Loucy (cell line): Measurements from ENCODE around the gene MBD3.

Experiments used
- H2AFZ ChIP-seq: fragments of 200-600 bp; sonication (generic); 2 replicates; pipeline ENCODE4 v1.6.0; 2016; ENCODE audit warnings: antibody characterized with exemption, mild to moderate bottlenecking, low read length, moderate library complexity
- H3F3A ChIP-seq: fragments of 200-600 bp; 2 replicates; pipeline ENCODE4 v1.6.0; 2016; ENCODE audit warnings: antibody characterized with exemption, low read depth, mild to moderate bottlenecking
- H3K27me3 ChIP-seq: fragments of 200-600 bp; sonication (generic); 2 replicates; pipeline ENCODE4 v1.6.1; 2014; ENCODE audit warnings: low read length, mild to moderate bottlenecking; ENCODE audit not compliant: insufficient read depth, poor library complexity, severe bottlenecking
- H3K36me3 ChIP-seq: fragments of 200-600 bp; sonication (generic); 2 replicates; pipeline ENCODE4 v1.6.1; 2016; ENCODE audit warnings: low read length; ENCODE audit not compliant: insufficient read depth
- H3K4me1 ChIP-seq: fragments of 200-600 bp; sonication (generic); 2 replicates; pipeline ENCODE4 v1.5.1; 2014; ENCODE audit warnings: low read length, mild to moderate bottlenecking; ENCODE audit not compliant: insufficient read depth, poor library complexity, severe bottlenecking
- H3K4me2 ChIP-seq: fragments of 200-600 bp; sonication (generic); 2 replicates; pipeline ENCODE4 v1.6.0; 2014; ENCODE audit warnings: antibody characterized with exemption, low read length, low read depth, mild to moderate bottlenecking; ENCODE audit not compliant: poor library complexity, severe bottlenecking
- H3K4me3 ChIP-seq: fragments of 200-600 bp; sonication (generic); 2 replicates; pipeline ENCODE4 v1.5.1; 2014; ENCODE audit warnings: low read length, mild to moderate bottlenecking, mixed read lengths; ENCODE audit not compliant: poor library complexity, severe bottlenecking
- H3K79me2 ChIP-seq: fragments of 200-600 bp; sonication (generic); 2 replicates; pipeline ENCODE4 v1.6.1; 2014; ENCODE audit warnings: low read length; ENCODE audit not compliant: insufficient read depth
- H3K9ac ChIP-seq: fragments of 200-600 bp; sonication (generic); 2 replicates; pipeline ENCODE4 v1.6.0; 2014; ENCODE audit warnings: mild to moderate bottlenecking, low read depth, low read length, moderate library complexity; ENCODE audit not compliant: poor library complexity, severe bottlenecking
- H3K9me2 ChIP-seq: fragments of 200-600 bp; sonication (generic); replicated peaks from 2 replicates; pipeline ENCODE4 v1.6.1; 2016; ENCODE audit warnings: low read depth, low read length, mixed read lengths
- H3K9me3 ChIP-seq: fragments of 200-600 bp; sonication (generic); 2 replicates; pipeline ENCODE4 v1.6.1; 2014; ENCODE audit warnings: mild to moderate bottlenecking, antibody characterized with exemption, low read length, low read depth; ENCODE audit not compliant: insufficient read depth
- H4K20me1 ChIP-seq: fragments of 200-600 bp; sonication (generic); 2 replicates; pipeline ENCODE4 v1.6.0; 2014; ENCODE audit warnings: antibody characterized with exemption, low read length, mild to moderate bottlenecking; ENCODE audit not compliant: insufficient read depth, poor library complexity, severe bottlenecking
- CTCF ChIP-seq: fragments of 200-600 bp; sonication (generic); conservative IDR thresholded peaks from 2 replicates; pipeline ENCODE4 v1.5.1; 2014; ENCODE audit warnings: mild to moderate bottlenecking, antibody characterized with exemption, low read length
- EZH2phosphoT487 ChIP-seq: fragments of 200-600 bp; IDR thresholded peaks from 2 replicates; pipeline ENCODE4 v1.6.1; 2018; ENCODE audit warnings: antibody characterized with exemption, mild to moderate bottlenecking, moderate library complexity, borderline replicate concordance

The MBD3 gene

DNA sequence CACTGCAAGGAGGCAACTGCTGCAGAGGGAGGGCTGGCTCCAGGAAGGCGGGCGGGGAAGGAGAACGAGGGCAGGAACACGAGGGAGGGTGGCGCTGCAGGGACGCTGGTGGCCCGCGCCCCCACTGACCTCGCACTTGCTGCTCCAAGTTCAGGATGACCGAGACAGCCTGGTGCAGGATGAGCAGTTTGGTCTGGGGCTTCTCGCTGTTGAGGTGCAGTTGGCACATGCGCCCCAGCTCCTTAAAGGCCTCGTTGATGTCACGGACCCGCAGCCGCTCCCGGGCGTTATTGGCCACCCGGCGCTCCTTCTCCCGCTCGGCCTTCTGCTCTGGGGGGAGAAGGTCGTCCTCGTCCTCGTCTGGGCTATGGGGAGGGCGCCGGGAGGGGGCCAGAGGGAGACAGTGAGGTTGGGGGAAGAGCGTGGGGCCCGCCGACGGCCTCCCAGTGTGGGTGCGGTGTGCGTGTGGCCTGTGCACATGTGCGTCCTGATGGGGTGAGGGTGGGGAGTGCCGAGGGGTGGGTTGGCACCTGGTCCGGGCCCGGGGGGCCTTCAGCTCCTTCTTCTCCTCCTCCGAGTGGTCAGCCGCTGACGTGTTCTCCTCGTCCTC lies 22.6 kb upstream of the MBD3 start:
- TF ChIP-seq CTCF = no peak
- no peak for TF ChIP-seq EZH2phosphoT487
- H4K20me1 ChIP-seq = peaks cover 13% of the 10 kb centered on the region
- H3K4me3 ChIP-seq = no peak overlapping the region
- H3K4me1 ChIP-seq = no peaks in the 10 kb centered on the region
- H2AFZ ChIP-seq = no peak overlapping the region
- no peaks in the 10 kb centered on the region; the same call in 1 of the 2 replicates for H3F3A ChIP-seq
- no peaks in the 10 kb centered on the region for H3K9me2 ChIP-seq
- no peaks in the 10 kb centered on the region for H3K9me3 ChIP-seq
- no peak overlapping the region for H3K4me2 ChIP-seq
- peaks cover 93% of the 10 kb centered on the region; the same call in 1 of the 2 replicates for H3K36me3 ChIP-seq
- H3K79me2 ChIP-seq = no peaks in the 10 kb centered on the region
- no peak overlapping the region for H3K9ac ChIP-seq
- H3K27me3 ChIP-seq = no peaks in the 10 kb centered on the region

DNA sequence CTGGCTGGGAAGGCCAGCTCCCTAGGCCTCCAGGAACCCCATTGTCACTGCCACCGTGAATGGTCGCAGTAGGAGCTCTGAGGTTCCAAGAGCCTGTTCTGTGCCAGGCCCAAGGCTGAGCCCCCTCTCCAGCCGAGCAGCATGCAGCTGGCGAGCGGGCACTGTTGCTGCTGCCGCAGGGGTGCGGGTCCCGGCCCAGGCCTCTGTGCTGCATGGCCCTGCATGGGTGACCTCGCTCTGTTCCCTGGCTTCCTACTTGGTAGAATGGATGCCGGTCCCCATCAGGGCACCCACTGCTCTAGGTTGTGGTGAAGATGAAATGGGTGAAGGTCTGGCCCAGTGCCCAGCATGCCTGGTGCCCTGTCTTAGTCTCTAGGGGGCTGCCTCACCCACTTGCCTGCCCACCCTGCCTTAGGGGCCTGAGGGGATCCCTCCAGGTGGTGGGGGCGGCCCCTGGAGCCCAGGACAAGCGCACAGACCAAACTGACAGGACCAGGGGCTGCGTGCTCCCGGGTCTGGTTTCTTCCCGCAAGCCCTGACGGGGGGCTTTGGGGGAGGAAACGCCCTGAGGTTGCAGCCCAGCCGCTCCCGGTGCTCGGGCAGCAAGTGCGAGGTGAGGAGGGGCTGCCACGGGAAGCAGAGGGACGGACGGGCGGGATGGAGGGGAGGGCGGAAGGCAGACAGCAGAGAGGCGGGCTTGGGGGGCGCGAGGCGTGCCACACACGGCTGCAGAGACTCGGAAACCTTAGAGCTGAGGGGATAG lies 21.3 kb upstream of the MBD3 start:
- Histone ChIP-seq H4K20me1 (peaks cover 13% of the 10 kb centered on the region), H3K4me2 (no peak overlapping the region), H3K9me3 (no peaks in the 10 kb centered on the region), H3K4me3 (no peak overlapping the region), H3K27me3 (no peaks in the 10 kb centered on the region), H3K9me2 (no peaks in the 10 kb centered on the region), H3K79me2 (no peaks in the 10 kb centered on the region), H3K4me1 (no peaks in the 10 kb centered on the region), H2AFZ (no peak overlapping the region), H3K9ac (no peak overlapping the region), H3K36me3 (peaks cover 88% of the 10 kb centered on the region; the same call in 1 of the 2 replicates), H3F3A (no peaks in the 10 kb centered on the region; the same call in 1 of the 2 replicates)
- TF ChIP-seq CTCF = no peak
- TF ChIP-seq EZH2phosphoT487 = no peak

DNA sequence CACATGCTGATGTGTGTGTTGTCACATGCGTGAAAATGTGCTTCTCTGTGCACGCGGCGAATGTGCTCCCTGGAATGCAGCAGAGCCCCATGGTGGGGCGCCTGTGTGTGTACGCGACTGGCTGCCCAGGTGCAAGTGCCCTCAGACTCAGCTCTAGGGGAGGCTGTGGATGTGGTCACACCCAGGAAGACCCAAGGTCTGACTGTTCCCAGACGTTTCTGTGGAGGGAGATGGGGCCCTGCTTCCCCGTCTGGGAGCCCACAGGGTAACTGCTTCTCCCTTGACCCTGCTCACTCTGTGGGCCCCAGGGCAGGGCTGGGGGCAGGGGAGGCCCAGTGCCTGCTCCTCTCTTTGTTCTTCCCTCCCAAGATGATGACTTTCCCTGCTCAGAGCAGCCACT lies 20.5 kb upstream of the MBD3 start:
- no peaks in the 10 kb centered on the region; the same call in 1 of the 2 replicates for H3F3A ChIP-seq
- no peaks in the 10 kb centered on the region for H3K27me3 ChIP-seq
- no peak overlapping the region for H3K4me2 ChIP-seq
- no peaks in the 10 kb centered on the region for H3K9me2 ChIP-seq
- TF ChIP-seq CTCF (no peak), EZH2phosphoT487 (no peak)
- no peak overlapping the region for H2AFZ ChIP-seq
- H3K4me1 ChIP-seq = no peaks in the 10 kb centered on the region
- peaks cover 82% of the 10 kb centered on the region; the same call in 1 of the 2 replicates for H3K36me3 ChIP-seq
- H3K9ac ChIP-seq = no peak overlapping the region
- no peaks in the 10 kb centered on the region for H3K79me2 ChIP-seq
- H3K9me3 ChIP-seq = no peaks in the 10 kb centered on the region
- H3K4me3 ChIP-seq = no peak overlapping the region
- H4K20me1 ChIP-seq = peaks cover 13% of the 10 kb centered on the region
